Left colon (tissue), 2 donors: ENCODE data around the gene SMOC2. TPM values are rescaled to one million over a fixed set of nuclear protein-coding genes. Genes with fewer than 3 reads are reported as not detected.
A peak's percentile ranks its signal among the peaks of the same experiment; 100 is the strongest.

Experiments used
- ATAC-seq: fragments of 200-7000 bp; cut with Tn5 transposase; one replicate; pipeline ENCODE4 v1.9.1; 2020; ENCODE audit warnings: mild to moderate bottlenecking, moderate library complexity
- DNase-seq, 2 donors: peaks; one replicate each; pipeline ENCODE4 v3.0.0-alpha.2; 2020
- intact Hi-C, 2 donors: fragments of 100-400 bp; cut with DNase I in 1 of 2; cut with micrococcal nuclease in 1 of 2; formaldehyde crosslinking; loops; one replicate each; pipeline versions ENCODE4 v1.11.2 to v1.14.0; 2022; cut with DNase I, micrococcal nuclease
- total RNA-seq, 2 donors: library from RNA; stranded (reverse); fragmentation: NEBNext Ultra II Directional; extraction: Animal tissue kit (Norgen Biotek cat#: 25700); gene quantifications; one replicate each; pipeline ENCODE4 v1.2.1, GENCODE V29; 2021
- donor health status: DM: no; HTN: no; CAD: no.
- donor health status: DM: yes; HTN: yes; CAD: no.

Gene SMOC2
- total RNA-seq, 2 donors from 2014 or later, result 14.4 to 18.9 TPM

DNA sequence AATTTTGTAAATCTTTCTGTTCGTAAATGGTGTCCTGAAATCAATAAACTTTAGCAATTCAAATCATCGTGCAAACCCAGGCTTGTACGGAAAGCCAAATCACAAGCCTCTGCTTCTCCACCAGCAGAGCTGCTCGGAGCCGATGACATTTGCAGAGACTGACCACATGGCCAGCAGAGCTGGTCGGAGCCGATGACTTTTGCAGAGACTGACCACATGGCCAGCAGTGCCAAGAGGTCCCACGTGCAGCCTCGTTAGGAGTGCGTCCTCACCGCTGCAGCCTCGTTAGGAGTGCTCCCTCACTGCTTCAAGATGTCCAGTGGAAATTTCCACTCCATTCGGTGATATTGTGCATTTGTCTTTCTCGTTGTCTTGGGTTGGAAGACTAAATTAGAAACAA is 28.5 kb downstream of the SMOC2 start:
- intact Hi-C loops, result no loop called here
- DNase-seq, result no peak
- ATAC-seq, result no peak

DNA sequence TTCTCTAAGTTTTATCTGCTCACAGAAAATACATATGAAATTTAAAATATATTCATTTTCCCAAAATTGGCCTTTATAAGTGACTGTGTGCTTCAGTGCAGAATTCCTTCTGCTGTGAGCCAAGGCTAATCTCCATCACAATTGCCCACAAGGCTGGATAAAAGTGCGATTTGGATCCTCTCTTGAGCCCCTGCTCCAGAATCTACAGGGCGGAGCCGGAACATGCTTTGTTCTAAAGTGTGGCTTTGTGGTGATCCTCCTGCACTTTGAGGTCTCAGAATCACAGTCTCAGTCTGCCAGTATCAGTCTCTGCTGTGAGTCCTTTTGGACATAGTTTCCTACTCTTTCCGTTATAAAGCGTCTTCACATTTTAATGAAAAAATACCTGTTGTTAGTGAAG is 28.9 kb downstream of the SMOC2 start:
- DNase-seq (no peak), ATAC-seq (no peak)
- intact Hi-C loops, result no loop called here

DNA sequence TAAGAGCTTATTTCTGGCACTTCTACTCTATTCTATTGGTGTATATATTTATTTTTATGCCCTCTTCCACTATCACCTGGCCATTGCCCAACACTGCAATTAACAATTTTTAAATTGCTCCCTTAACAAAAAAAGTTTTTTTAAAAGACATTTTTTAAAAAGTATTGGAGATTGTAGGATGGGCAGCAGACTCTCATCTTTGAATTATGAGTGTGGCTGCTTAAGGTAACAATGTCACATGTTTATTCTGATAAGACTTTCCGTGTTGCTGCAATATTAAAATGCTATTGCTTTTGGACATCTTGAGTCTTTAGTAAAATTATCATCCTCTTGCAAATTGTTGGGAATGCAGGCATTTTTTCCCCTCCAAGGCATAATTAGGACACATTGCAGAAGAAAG is 31.4 kb downstream of the SMOC2 start:
- ATAC-seq, result no peak

DNA sequence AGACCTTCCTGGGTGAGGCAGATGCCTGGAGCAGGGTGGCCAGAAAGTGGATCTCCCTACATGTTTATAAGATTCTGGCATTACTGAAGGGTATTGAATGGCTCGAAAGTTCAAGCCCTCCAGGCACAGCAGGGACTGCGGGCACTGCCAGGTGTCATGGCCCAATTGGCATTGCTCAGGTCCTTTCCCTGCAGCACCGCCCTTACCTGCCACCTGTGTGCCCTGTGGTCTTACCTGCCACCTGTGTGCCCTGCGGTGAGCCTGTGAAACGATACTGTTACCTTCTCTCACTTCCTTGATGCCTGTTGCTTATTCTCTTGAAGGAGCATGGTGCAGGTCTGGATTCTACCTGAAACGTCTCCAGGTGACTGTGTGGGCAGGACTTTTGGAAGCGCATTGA is 32.2 kb downstream of the SMOC2 start:
- DNase-seq (no peak), ATAC-seq (no peak)
- intact Hi-C loops, result no loop called here

More for the DNA sequence above, 31.4 kb downstream of the SMOC2 start:
- intact Hi-C loops, result no loop called here
- no peak for DNase-seq

DNA sequence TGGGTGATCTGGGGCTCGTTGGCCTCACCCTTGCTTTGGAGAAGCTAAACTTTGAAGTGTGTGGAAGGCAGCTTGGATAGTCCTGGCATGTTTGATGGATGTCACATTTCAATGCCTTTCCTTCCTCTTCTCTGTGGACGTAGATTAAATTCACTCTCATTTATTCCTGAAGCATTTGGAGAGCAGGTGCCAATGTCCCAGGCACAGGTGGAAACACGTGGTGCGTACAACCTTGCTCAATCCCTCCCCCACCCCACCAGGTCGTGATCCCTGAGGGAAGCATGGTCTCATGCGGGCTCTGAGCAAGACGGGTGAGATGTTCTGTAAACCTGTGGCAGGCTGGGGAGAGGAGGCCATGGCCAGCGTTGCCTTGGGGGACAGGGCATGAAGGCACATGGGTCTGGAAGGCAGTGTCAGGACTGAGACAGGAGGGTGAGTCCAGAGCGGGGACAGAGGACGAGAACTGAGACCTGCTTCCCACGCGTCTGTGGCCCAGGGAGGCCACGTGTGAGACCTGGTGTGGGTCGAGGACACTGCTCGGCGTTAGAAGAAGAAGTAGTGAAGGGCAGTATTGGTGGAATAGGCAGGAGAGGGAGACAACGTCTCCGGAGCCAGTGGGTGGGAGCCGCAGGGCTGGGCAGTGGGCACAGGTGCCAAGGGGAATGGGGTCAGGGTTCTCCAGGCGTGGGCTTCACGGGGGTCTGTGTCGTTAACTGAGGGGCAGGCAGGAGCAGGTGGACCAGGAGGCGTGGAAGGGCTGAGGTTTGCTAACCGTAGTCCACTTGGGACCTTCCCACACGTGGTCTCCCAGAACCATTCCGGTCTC is 34.4 kb downstream of the SMOC2 start:
- no peak for DNase-seq
- intact Hi-C loops, result no loop called here
- no peak for ATAC-seq

DNA sequence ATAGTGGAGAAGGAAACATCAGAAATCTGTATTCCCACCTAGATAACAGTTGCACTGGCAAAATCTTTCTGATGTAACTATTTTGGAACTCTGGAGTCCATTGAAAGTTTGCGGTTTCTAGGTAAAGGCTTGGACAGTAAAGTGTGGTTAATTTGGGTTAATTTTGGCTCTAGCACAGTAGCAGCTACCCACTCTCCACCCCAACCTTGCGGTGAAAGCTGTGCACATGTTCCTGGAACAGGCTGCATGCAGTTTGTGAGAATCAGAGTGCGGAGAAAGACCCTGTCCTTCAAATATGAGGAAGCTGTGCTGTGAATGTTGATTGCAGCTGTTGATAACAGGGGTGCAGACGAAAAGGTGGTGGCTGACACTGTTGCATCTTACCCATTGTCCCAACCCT is 38.4 kb downstream of the SMOC2 start:
- intact Hi-C loops, result no loop called here
- ATAC-seq, result no peak
- DNase-seq, result no peak

DNA sequence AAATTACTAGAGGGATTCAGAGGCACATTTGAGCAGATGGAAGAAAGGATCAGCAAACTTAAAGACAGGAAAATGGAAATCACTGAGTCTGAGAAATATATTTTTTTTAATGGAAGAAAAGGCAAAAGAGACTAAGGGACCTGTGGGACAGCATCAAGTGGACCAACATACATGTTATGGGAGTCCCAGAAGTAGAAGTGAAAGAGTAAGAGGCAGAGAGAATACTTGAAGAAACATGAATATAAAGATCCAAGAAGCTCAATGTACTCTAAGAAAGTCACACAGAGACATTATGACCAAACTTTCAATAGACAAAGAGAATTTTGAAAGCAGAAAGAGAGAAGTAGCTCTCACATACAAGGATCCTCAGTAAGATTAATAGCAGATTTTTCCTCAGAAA is 39.5 kb downstream of the SMOC2 start:
- DNase-seq, result no peak
- intact Hi-C loops, result no loop called here
- ATAC-seq, result no peak

DNA sequence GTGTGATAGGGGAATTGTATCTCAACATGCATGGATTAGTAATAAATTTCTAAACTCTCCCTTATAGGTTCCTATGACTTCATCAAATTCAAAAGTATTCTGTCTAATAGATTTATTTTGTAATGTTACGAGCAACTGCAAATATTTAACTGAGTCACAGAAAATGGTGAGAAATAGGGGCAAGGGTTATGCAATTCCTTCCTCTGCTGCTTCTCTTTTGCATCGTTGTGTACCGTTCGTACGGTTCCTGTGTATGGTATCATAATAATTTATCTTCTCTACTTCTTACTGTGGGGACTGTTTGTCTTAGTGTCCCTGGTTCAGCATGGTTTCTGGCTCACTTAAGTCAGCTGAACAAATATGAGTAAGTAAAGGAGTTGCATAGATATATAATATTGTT is 44.8 kb downstream of the SMOC2 start:
- intact Hi-C loops, result no loop called here
- DNase-seq (no peak), ATAC-seq (no peak)

DNA sequence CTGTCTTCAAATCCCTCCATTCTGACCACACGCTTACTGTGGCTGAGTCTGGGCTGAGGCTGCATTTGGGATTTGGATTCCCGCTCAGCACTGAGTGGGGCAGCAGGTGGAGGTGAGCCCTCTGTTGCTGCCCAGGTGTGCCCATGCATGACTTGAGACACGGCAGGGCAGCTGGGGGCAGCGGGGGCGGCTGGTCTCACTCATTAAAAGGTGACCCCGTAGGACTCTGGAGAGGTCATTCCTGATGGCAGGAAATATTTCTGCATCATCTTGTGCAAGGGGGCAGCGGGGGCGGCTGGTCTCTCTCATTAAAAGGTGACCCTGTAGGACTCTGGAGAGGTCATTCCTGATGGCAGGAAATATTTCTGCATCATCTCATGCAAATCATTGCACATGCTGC is 49.8 kb downstream of the SMOC2 start:
- intact Hi-C loops, result no loop called here
- no peak for DNase-seq
- ATAC-seq, result no peak

DNA sequence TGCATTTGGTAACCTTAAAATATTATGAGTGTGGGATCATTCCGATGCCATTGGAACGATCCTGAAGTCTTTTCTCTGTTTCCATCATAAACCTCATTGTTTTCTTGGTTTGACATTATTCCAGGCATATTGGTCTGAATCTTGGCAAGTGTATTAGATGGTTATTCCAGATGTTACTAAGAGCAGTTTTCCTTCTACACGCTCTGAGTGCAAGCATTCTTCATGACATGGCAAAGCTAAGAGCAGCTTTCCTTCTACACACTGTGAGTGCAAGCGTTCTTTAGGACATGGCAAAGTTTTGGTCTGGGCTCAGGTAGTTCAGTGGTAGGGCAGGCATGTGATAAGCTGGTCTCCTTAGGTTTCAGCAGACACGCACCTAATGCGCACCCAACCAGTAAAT is 53.0 kb downstream of the SMOC2 start:
- ATAC-seq (no peak), DNase-seq (no peak)
- intact Hi-C loops, result no loop called here

DNA sequence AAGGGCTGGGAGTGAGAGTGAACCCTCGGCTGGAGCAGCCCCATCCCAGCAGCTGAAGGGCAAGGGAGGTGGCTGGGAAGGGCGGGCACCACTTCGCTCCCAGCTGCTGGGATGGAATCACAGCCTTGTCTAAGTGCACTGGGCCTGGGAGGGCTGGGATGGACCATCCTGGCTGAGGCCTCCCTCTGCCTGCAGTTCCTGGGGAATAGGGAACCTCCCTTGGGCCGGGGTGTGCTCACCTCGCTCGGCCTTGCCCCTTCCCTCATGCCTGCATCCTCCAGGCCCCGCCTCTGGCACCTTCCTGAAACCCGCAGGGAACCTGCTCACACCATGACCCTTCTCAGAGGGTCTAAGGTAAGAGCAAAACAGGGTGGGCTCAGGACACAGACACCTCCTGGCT is 53.7 kb downstream of the SMOC2 start:
- intact Hi-C loops, result no loop called here
- ATAC-seq (no peak), DNase-seq (no peak)

DNA sequence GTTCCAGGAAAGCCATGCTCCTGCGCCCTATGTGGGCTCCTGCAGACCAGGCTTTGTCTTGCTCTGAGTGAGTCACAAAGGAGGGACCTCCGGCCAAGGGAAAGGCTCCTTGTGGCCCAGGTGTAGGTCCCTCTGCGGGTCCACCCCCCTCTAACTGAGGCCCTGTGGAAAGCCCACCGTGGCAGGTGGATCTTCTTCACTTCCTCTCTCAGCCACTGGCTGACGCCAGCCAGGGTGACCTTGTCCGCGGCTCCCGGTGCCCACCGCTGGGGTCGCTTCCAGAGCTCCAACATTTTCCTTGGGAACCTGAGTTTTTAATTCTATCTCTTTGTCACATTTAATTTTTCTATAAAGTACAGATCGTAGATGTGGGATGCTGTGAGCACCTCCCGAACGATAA is 54.1 kb downstream of the SMOC2 start:
- ATAC-seq (no peak), DNase-seq (no peak)
- intact Hi-C loops, result no loop called here

DNA sequence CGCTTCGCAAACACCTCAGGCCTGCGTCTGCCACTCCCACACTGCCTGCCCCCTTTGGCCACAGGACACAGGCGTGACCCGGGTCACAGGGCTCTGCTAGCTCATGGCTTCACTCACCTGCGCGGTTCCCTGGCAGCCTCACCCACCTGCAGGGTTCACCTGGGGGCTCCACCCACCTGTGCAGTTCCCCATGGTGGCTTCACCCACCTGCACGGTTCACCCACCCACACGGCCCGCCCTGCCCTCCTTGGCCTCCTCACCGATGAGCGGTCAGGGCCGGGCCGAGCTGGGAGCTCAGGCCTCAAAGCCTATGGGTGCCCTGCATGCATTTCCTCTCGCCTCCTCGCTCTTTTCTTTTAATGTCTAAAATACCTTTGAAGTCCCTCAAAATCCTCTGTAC is 54.7 kb downstream of the SMOC2 start:
- intact Hi-C loops, result no loop called here
- no peak for ATAC-seq
- DNase-seq, result no peak

DNA sequence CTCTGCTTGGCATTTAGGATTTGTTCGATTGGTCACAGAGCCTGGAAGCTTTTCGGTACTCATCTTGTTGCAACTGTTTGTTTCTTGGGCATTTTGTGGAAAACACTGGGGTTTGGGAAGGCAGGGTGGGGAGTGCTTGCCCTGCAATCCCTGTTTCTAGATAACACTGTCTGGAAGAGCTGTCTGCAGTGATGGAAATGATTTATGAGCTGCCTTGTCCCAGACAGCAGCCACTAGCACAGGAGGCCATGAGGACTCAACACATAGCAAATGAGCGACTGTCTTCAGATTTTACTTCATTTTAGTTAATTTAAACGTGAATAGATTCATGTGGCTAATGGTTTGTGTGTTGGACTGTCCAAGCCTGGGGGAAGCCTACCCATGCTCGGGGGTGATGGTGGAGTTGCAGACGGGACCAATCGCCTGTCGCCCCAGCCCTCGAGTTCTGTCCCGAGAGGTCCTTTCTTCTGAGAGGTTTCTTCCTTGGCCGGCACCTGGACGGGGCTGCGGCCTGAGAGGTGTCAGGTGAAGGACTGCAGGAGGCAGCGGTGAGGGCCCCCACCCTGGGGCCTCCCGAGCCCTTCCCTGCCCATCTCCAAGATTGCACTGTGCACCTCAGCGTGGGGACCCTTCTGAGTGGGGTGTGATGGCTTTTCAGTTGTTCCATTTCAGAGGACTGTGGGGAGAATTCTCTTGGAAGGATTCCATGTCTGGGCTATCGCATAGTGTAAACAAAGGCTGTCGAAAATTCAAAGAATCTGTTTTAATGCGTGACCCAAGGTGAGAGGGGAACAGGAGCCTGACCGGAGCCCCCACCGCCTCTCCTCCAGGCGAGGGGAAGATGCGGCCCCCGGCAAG is 55.4 kb downstream of the SMOC2 start:
- ATAC-seq, result no peak
- intact Hi-C loops, result no loop called here
- DNase-seq, result no peak

DNA sequence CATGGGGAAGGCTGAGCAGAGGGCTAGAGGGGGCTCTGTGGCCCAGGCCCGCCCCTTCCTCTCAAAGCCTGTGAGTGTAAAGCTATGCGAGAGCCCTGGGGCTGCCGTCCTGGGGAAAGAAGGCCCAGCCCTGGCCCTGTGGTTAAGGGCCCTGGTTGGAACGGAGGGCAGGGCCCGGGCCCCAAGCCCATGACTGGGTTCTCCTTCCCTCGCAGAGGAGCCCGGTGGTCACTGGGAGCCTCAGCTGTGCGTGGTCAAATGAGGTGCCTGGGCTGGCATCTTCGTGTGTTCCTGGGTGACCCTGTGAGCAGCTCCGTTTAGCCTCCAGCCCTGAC is 56.0 kb downstream of the SMOC2 start:
- DNase-seq, result no peak
- intact Hi-C loops, result no loop called here
- no peak for ATAC-seq

DNA sequence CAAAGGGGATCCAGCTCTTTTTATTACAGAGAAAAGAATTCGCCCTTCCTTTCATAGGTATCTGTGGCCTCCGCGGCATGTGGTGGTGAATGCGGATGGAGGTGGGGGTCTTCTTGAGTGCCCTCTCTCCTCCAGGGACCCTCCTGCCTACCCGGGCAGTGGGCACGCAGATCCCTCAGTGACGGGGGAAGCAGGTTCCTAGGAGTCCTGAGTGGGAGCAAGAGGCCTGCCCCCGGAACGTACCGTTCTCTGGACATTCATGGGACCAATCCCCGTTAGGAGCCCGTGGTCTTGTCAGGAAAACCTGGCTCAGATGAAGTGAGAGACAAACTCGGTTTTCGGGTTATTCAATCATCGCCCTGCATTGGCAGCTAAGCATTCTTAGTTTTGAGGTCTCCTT is 56.4 kb downstream of the SMOC2 start:
- intact Hi-C loops, result no loop called here
- DNase-seq (no peak), ATAC-seq (no peak)

DNA sequence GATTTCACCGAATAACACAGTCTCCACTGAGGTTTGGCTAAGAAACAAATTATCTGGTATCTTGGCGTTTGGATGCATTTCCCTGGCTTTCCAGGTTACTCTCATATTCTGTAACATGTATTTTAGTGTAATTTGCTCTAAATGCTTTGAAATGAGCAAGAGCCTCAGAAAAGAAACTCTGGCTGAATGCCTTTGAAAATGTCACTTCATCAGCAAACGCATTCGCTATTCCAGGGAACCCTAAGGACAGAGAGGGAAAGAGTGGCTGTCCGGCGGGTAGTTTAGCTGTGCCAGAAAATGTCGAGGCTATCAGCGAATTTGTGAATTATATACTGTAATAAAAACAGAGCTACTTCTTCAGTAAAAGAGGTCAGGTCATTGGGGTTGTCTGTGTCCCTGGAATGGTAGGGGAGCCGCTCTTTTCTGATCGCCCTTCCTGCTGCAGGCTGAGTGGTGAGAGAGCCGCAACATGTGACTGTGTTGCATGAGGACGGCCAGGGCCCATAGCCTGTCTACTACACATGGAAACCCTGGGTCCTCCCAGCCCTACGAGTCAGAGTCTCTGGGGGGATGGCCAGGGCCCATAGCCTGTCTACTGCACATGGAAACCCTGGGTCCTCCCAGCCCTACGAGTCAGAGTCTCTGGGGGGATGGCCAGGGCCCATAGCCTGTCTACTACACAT is 57.3 kb downstream of the SMOC2 start:
- ATAC-seq (no peak), DNase-seq (no peak)
- intact Hi-C loops, result no loop called here

DNA sequence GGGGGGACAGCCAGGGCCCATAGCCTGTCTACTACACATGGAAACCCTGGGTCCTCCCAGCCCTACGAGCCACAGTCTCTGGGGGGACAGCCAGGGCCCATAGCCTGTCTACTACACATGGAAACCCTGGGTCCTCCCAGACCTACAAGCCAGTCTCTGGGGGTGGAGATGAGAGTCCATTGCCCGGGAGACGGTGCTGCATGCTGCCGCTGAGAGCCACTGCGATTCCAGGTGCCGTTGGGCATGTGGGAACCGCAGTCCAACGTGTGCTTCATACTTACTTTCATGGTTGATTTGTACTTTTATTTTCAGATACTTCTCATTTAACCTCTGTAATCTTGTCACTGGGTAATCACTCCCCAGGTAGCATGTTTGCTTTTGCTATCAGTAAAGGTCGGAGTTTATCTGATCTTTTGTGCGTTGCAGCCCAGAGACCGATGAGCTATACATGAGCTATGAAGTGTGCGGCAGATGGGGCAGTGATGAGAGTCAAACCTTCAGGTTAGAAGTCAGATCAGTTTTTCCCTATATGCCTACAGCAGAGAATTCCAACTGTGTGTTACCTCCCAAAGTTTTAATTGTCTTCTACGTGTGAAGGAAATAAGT is 58.2 kb downstream of the SMOC2 start:
- ATAC-seq (peak; percentile 85), DNase-seq (no peak)
- intact Hi-C loops, result no loop called here

DNA sequence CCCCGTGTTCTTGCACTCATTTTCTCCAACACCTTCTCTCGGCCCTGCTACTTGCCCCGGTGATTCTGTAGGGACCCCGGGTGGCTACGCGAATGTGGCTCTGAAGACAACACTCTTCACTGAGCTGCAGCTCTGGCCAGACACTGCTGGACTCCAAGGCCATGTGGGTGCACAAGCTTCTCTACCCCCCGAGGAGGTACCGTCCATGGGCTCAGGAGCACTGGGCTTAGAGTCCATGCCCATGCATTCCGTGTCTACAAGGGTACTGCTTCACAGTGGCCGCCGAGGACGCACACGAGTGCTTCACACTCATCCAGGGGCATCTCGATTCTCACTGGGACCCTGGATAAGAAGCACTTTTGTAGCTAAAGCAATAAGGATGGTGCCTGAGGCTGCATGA is 59.5 kb downstream of the SMOC2 start:
- ATAC-seq, result no peak
- no peak for DNase-seq
- intact Hi-C loops, result no loop called here

DNA sequence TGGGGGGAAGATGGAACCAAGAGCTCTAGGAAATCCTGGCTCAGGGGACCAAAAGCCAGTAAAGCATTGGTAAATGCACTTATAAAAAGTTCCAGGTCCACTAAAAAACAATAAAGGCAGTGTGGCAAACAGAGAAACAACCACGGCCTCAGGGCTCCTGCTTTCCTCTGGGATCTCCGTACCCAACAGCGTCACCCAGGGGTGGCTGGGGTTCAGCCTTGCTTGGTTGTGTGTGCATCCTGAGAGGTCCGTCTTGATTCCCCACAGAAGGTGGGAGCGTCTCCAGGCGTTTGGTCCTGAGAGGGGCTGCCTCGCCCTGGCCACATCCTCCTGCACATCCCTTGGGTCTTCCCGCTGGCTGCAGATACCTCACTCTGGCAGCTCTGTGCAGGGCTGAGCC is 60.6 kb downstream of the SMOC2 start:
- intact Hi-C loops, result no loop called here
- DNase-seq (no peak), ATAC-seq (no peak)
